ENCODE measurements around the gene OR56A5. TPM values are rescaled to one million over a fixed set of nuclear protein-coding genes. Genes with fewer than 3 reads are reported as not detected.

Gene OR56A5, protein sequence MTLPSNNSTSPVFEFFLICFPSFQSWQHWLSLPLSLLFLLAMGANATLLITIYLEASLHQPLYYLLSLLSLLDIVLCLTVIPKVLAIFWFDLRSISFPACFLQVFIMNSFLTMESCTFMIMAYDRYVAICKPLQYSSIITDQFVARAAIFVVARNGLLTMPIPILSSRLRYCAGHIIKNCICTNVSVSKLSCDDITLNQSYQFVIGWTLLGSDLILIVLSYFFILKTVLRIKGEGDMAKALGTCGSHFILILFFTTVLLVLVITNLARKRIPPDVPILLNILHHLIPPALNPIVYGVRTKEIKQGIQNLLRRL
- 0.31 TPM in 1 of 3 replicates, not detected in the others for total RNA-seq

- peaks cover 31% of the 10 kb centered on the region for H3K9me3 Mint-ChIP-seq
- no peaks in the 10 kb centered on the region for H3K4me1 Mint-ChIP-seq
- H3K4me3 Mint-ChIP-seq = no peak within 1 kb of the TSS
- no peak for TF ChIP-seq CTCF (IDR thresholded peaks at IDR 0.05; ENCODE audit: unreplicated experiment)
- no peaks in the 10 kb centered on the region for H3K36me3 Mint-ChIP-seq
- no peak within 1 kb of the TSS for H3K27ac Mint-ChIP-seq
- H3K27me3 Mint-ChIP-seq (ENCODE audit: low read depth) = peaks cover 16% of the 10 kb centered on the region
- no peak for DNase-seq (ENCODE audit: low spot score in 2 of 2, unreplicated experiment in 2 of 2)
Observed at GRCh38 chr11:5968394-5968793, at the start of gene OR56A5. Gene OR56A5 (minus strand): TSS chr11:5968494. CDS start chr11:5968494, 0 bp downstream.

- Mint-ChIP-seq H3K27me3 (ENCODE audit: low read depth) (peaks cover 29% of the 10 kb centered on the region), H3K4me1 (no peaks in the 10 kb centered on the region), H3K27ac (no peak overlapping the region), H3K36me3 (no peaks in the 10 kb centered on the region), H3K4me3 (no peak overlapping the region), H3K9me3 (peaks cover 4% of the 10 kb centered on the region)
- DNase-seq (ENCODE audit: low spot score in 2 of 2, unreplicated experiment in 2 of 2) = no peak
- no peak for TF ChIP-seq CTCF (IDR thresholded peaks at IDR 0.05; ENCODE audit: unreplicated experiment)
Observed at GRCh38 chr11:6013042-6013441, 44.7 kb upstream of the OR56A5 start.

DNA sequence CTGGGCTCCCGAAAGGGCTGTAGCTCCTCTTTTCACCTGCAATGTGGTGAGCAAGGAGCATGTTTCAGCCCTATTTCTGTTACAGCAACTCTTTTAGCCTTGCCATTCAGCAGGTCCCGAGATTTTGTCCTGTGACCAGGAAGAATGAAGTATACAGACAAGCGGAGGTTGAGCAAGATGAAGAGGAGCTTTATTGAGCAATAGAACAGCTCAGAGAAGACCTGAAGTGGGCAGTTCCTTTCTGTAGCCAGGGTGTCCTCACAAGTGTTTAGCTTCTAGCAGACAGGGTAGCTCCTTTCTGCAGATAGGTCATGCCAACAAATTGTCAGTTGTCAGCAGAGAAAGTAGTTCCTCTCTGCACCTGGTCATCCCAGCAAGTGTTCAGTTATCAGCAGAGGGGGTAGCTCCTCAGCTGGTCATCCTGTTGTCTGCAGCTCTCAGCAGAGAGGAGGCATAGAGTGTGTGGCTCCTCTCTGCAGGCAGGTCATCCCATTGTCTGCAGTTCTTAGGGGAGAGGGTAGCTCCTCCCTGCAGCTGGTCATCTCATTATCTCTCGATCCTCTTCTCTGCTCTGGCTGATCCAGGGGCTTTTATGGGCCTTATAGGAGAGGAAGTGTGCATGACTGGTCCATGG, 43.9 kb upstream of the OR56A5 start:
- Mint-ChIP-seq H3K27ac (no peak overlapping the region), H3K9me3 (peaks cover 4% of the 10 kb centered on the region), H3K4me1 (no peaks in the 10 kb centered on the region), H3K27me3 (ENCODE audit: low read depth) (peaks cover 26% of the 10 kb centered on the region), H3K36me3 (no peaks in the 10 kb centered on the region), H3K4me3 (no peak overlapping the region)
- no peak for TF ChIP-seq CTCF (IDR thresholded peaks at IDR 0.05; ENCODE audit: unreplicated experiment)
- DNase-seq (ENCODE audit: low spot score in 2 of 2, unreplicated experiment in 2 of 2) = no peak

GRCh38 chr11:6006846-6007245, 38.6 kb upstream of the OR56A5 start, which contains the start of gene OR56A4:
Gene OR56A4 (minus strand): TSS chr11:6006946. CDS start chr11:6002992, 3,954 bp downstream.
- H3K4me3 Mint-ChIP-seq = no peak within 1 kb of the TSS
- no peaks in the 10 kb centered on the region for H3K36me3 Mint-ChIP-seq
- H3K27ac Mint-ChIP-seq = no peak within 1 kb of the TSS

GRCh38 chr11:6006395-6006794, 38.1 kb upstream of the OR56A5 start:
- H3K27me3 Mint-ChIP-seq (ENCODE audit: low read depth) = peaks cover 47% of the 10 kb centered on the region
- TF ChIP-seq CTCF (IDR thresholded peaks at IDR 0.05; ENCODE audit: unreplicated experiment) = no peak
- DNase-seq (ENCODE audit: low spot score in 2 of 2, unreplicated experiment in 2 of 2) = no peak
- H3K27ac Mint-ChIP-seq = no peak overlapping the region
- H3K4me1 Mint-ChIP-seq = no peaks in the 10 kb centered on the region
- no peak overlapping the region for H3K4me3 Mint-ChIP-seq
- no peaks in the 10 kb centered on the region for H3K36me3 Mint-ChIP-seq
- no peaks in the 10 kb centered on the region for H3K9me3 Mint-ChIP-seq

More at GRCh38 chr11:6006846-6007245, 38.6 kb upstream of the OR56A5 start, which contains the start of gene OR56A4:
- no peak for TF ChIP-seq CTCF (IDR thresholded peaks at IDR 0.05; ENCODE audit: unreplicated experiment)
- Mint-ChIP-seq H3K9me3 (no peaks in the 10 kb centered on the region), H3K4me1 (no peaks in the 10 kb centered on the region), H3K27me3 (ENCODE audit: low read depth) (peaks cover 46% of the 10 kb centered on the region)
- no peak for DNase-seq (ENCODE audit: low spot score in 2 of 2, unreplicated experiment in 2 of 2)

Data from mesothelial cell of epicardium (in vitro differentiated cells).